ENCODE data around the gene CCDC12.

Gene CCDC12

GRCh38 chr3:46926039-46926438 lies 50.5 kb downstream of the CCDC12 start:
- TF ChIP-seq REST (IDR thresholded peaks at IDR 0.05; ENCODE audit: insufficient replicate concordance, low read depth), result no peak
- no peak for TF ChIP-seq GABPA (IDR thresholded peaks at IDR 0.05; ENCODE audit: low read depth)
- no peak for TF ChIP-seq POLR2AphosphoS5 (IDR thresholded peaks at IDR 0.05; ENCODE audit: low read depth)
- TF ChIP-seq, protein P1, sequence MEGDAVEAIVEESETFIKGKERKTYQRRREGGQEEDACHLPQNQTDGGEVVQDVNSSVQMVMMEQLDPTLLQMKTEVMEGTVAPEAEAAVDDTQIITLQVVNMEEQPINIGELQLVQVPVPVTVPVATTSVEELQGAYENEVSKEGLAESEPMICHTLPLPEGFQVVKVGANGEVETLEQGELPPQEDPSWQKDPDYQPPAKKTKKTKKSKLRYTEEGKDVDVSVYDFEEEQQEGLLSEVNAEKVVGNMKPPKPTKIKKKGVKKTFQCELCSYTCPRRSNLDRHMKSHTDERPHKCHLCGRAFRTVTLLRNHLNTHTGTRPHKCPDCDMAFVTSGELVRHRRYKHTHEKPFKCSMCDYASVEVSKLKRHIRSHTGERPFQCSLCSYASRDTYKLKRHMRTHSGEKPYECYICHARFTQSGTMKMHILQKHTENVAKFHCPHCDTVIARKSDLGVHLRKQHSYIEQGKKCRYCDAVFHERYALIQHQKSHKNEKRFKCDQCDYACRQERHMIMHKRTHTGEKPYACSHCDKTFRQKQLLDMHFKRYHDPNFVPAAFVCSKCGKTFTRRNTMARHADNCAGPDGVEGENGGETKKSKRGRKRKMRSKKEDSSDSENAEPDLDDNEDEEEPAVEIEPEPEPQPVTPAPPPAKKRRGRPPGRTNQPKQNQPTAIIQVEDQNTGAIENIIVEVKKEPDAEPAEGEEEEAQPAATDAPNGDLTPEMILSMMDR (IDR thresholded peaks at IDR 0.05; ENCODE audit: insufficient read depth, low read length), result no peak
- TF ChIP-seq SPI1 (IDR thresholded peaks at IDR 0.05; ENCODE audit: borderline replicate concordance, low read depth), result no peak
- Histone ChIP-seq H3K4me3 (replicated peaks; ENCODE audit: insufficient read depth, low read length) (no peak overlapping the region), H3K27me3 (ENCODE audit: insufficient read depth, poor library complexity, severe bottlenecking) (no peaks in the 10 kb centered on the region), H3K27ac (replicated peaks) (peak overlapping the region; percentile 67)
- no peak for DNase-seq (ENCODE audit: low read depth in 1 of 2, low spot score in 1 of 2)

GRCh38 chr3:46925585-46925934 lies 51.0 kb downstream of the CCDC12 start:
- no peak overlapping the region for H3K4me3 ChIP-seq (replicated peaks; ENCODE audit: insufficient read depth, low read length)
- H3K27me3 ChIP-seq (ENCODE audit: insufficient read depth, poor library complexity, severe bottlenecking), result no peaks in the 10 kb centered on the region
- TF ChIP-seq, protein P1 (IDR thresholded peaks at IDR 0.05; ENCODE audit: insufficient read depth, low read length), result no peak
- TF ChIP-seq GABPA (IDR thresholded peaks at IDR 0.05; ENCODE audit: low read depth) (no peak), REST (IDR thresholded peaks at IDR 0.05; ENCODE audit: insufficient replicate concordance, low read depth) (no peak), POLR2AphosphoS5 (IDR thresholded peaks at IDR 0.05; ENCODE audit: low read depth) (no peak), SPI1 (IDR thresholded peaks at IDR 0.05; ENCODE audit: borderline replicate concordance, low read depth) (no peak)
- no peak for DNase-seq (ENCODE audit: low read depth in 1 of 2, low spot score in 1 of 2)
- H3K27ac ChIP-seq (replicated peaks), result no peak overlapping the region; the same call in 1 of the 2 replicates

- Histone ChIP-seq H3K27ac (replicated peaks) (no peak overlapping the region), H3K4me3 (replicated peaks; ENCODE audit: insufficient read depth, low read length) (no peak overlapping the region), H3K27me3 (ENCODE audit: insufficient read depth, poor library complexity, severe bottlenecking) (no peaks in the 10 kb centered on the region)
- TF ChIP-seq GABPA (IDR thresholded peaks at IDR 0.05; ENCODE audit: low read depth) (no peak), POLR2AphosphoS5 (IDR thresholded peaks at IDR 0.05; ENCODE audit: low read depth) (no peak), SPI1 (IDR thresholded peaks at IDR 0.05; ENCODE audit: borderline replicate concordance, low read depth) (no peak), REST (IDR thresholded peaks at IDR 0.05; ENCODE audit: insufficient replicate concordance, low read depth) (no peak)
- TF ChIP-seq, protein P1 (IDR thresholded peaks at IDR 0.05; ENCODE audit: insufficient read depth, low read length), result no peak
- no peak for DNase-seq (ENCODE audit: low read depth in 1 of 2, low spot score in 1 of 2)
Observed at GRCh38 chr3:46924921-46925584, 51.5 kb downstream of the CCDC12 start.

All from HL-60 (cell line).